Right cardiac atrium (tissue), 5 donors: ENCODE results near the gene AKNA. TPM values are rescaled to one million over a fixed set of nuclear protein-coding genes. Genes with fewer than 3 reads are reported as not detected.
A peak's percentile ranks its signal among the peaks of the same experiment; 100 is the strongest.

Source experiments
- ATAC-seq, 2 donors: fragments of 200-7000 bp; cut with Tn5 transposase; one replicate each; pipeline versions ENCODE4 v1.8.0 to v1.9.1; 2020; ENCODE audit warnings: moderate library complexity in 2 of 2, mild to moderate bottlenecking in 1 of 2
- DNase-seq, 3 donors: peaks; one replicate each; pipeline ENCODE4 v3.0.0-alpha.2; 2020
- H3K27ac ChIP-seq: one replicate; pipeline ENCODE4 v1.5.1; 2013; ENCODE audit warnings: mild to moderate bottlenecking, low read length, control low read depth, moderate library complexity
- H3K27me3 ChIP-seq: one replicate; pipeline ENCODE4 v1.6.1; 2013; ENCODE audit not compliant: control insufficient read depth, insufficient read depth
- H3K4me1 ChIP-seq: one replicate; pipeline ENCODE4 v1.6.1; 2013; ENCODE audit warnings: low read length; ENCODE audit not compliant: control insufficient read depth, insufficient read depth
- H3K4me3 ChIP-seq: one replicate; pipeline ENCODE4 v1.5.1; 2013; ENCODE audit warnings: low read length, control low read depth
- H3K9me3 ChIP-seq: one replicate; pipeline ENCODE4 v1.6.1; 2013; ENCODE audit warnings: low read length; ENCODE audit not compliant: control insufficient read depth
- WGBS: extraction: QIAGEN DNeasy Blood & Tissue Kit; methylation state at CpG from one replicate; pipeline ENCODE4 v1.1.7; 2013; 5-methylcytosine and 5-hydroxymethylcytosine counted together
- intact Hi-C, 4 donors: fragments of 100-400 bp; cut with DNase I; formaldehyde crosslinking; loops; one replicate each; pipeline versions ENCODE4 v1.11.0 to v1.14.0; 2022 to 2023
- polyA plus RNA-seq: library from polyadenylated mRNA; stranded (reverse); fragments of 200-250 nt; gene quantifications from one replicate; pipeline ENCODE4 v1.2.3, GENCODE V29; 2013
- total RNA-seq, 4 donors: library from RNA; stranded (reverse); fragmentation: NEBNext Ultra II Directional; extraction: Animal tissue kit (Norgen Biotek cat#: 25700); gene quantifications; one replicate each; pipeline ENCODE4 v1.2.1, GENCODE V29; 2021
- donor health status: healthy with polysubstance abuse.
- donor health status: DM: no; HTN: yes; CAD: no.
- donor health status: DM: no; HTN: no; CAD: no.
- donor health status: DM: no; HTN: yes; CAD: no; lungs with severe emphysema.
- donor health status: DM: yes; HTN: yes; CAD: no.

AKNA gene
- total and polyA plus RNA-seq, 5 donors: 8.4 to 10.3 (median 8.9) TPM

GRCh38 chr9:114406441-114406840, 18.7 kb upstream of the AKNA start:
- Histone ChIP-seq H3K4me3 (no peak overlapping the region), H3K4me1 (no peaks in the 10 kb centered on the region), H3K27ac (no peak overlapping the region), H3K9me3 (no peaks in the 10 kb centered on the region), H3K27me3 (no peaks in the 10 kb centered on the region)
- DNase-seq (no peak), ATAC-seq (no peak)
- intact Hi-C loops: loop anchor here (5.0 to 10.0 kb wide), 4 partner anchors 246 to 608 kb away; partner anchors contain the start of gene TEX53 (in 1 of the 4)
- 92% methylated on average over 13 of the region's 13 CpGs for WGBS

GRCh38 chr9:114405294-114406034, 17.7 kb upstream of the AKNA start:
- intact Hi-C loops: loop anchor here (2.0 to 10.0 kb wide), 5 partner anchors 245 to 609 kb away; partner anchors contain the start of gene TEX53 (in 1 of the 4)
- H3K4me1 ChIP-seq: no peaks in the 10 kb centered on the region
- no peaks in the 10 kb centered on the region for H3K9me3 ChIP-seq
- ATAC-seq: peak; percentile 87 to 91
- no peak overlapping the region for H3K27ac ChIP-seq
- no peak overlapping the region for H3K4me3 ChIP-seq
- DNase-seq: peak; percentile 81 to 86 (median 81)
- WGBS: 24% methylated on average over 15 of the region's 15 CpGs
- no peaks in the 10 kb centered on the region for H3K27me3 ChIP-seq

DNA sequence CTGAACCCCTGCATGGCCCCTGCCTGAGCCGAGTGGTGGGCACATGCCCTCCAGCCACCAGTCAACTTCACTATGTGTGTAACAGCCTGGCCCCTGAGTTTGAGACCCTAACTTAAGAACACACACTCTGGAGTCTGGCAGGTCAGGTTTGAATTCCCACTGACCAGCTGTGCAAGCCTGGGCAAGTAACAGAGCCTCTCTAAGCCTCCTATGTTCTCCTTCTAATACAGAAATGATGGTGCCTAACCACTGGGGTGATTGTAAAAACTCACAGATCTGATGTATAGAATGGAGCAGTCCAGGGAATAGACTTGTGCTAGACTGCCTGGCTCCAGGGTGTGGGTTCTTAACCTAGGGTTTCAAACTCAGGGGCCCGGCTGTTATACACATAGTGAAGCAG, 16.7 kb upstream of the AKNA start:
- intact Hi-C loops: loop anchor here in 3 of 4 donors (2.0 to 10.0 kb wide), 3 partner anchors 246 to 610 kb away; partner anchors contain the start of gene TEX53 (in 1 of the 3)
- H3K27me3 ChIP-seq: no peaks in the 10 kb centered on the region
- DNase-seq (no peak), ATAC-seq (no peak)
- no peak overlapping the region for H3K4me3 ChIP-seq
- no peak overlapping the region for H3K27ac ChIP-seq
- WGBS: 88% methylated on average over 2 of the region's 2 CpGs
- H3K4me1 ChIP-seq: no peaks in the 10 kb centered on the region
- H3K9me3 ChIP-seq: no peaks in the 10 kb centered on the region

- Histone ChIP-seq H3K27me3 (no peaks in the 10 kb centered on the region), H3K9me3 (no peaks in the 10 kb centered on the region), H3K4me3 (no peak overlapping the region), H3K27ac (no peak overlapping the region), H3K4me1 (no peaks in the 10 kb centered on the region)
- ATAC-seq (no peak), DNase-seq (no peak)
- intact Hi-C loops: loop anchor here in 2 of 4 donors (10.0 kb wide), 2 partner anchors 252 to 612 kb away; partner anchors contain the start of gene TEX53 (in 1 of the 2)
- WGBS: 90% methylated on average over 16 of the region's 16 CpGs
These were observed 15.5 kb upstream of the AKNA start for GRCh38 chr9:114403153-114403756.

DNA sequence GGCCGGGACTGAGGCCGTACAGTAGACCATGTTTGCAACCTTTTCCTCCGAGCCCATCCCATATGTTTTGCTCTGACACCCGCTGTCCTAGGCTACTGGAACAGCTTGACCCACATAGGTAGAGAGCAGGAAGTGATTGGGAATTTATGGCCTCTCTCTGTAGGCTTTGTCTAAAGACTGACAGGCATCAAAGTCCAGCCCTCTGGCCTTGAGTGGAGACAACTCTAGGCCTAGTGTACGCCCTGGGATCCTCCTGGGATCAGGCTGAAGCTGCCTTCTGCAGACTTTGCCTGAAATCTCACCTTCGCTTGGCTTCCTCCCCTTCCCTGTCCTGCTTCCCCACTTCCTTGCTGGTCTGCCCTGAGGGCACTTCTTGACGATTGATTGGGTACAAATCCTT, 13.6 kb upstream of the AKNA start:
- DNase-seq (no peak), ATAC-seq (no peak)
- Histone ChIP-seq H3K9me3 (no peaks in the 10 kb centered on the region), H3K4me1 (no peaks in the 10 kb centered on the region), H3K27ac (no peak overlapping the region), H3K4me3 (no peak overlapping the region), H3K27me3 (no peaks in the 10 kb centered on the region)
- WGBS: 75% methylated on average over 7 of the region's 7 CpGs
- intact Hi-C loops: loop anchor here in 2 of 4 donors (10.0 kb wide), 2 partner anchors 253 to 613 kb away; partner anchors contain the start of gene TEX53 (in 1 of the 2)

GRCh38 chr9:114400772-114401171, 13.0 kb upstream of the AKNA start:
- Histone ChIP-seq H3K4me3 (no peak overlapping the region), H3K9me3 (no peaks in the 10 kb centered on the region), H3K4me1 (no peaks in the 10 kb centered on the region), H3K27ac (no peak overlapping the region), H3K27me3 (no peaks in the 10 kb centered on the region)
- intact Hi-C loops: loop anchor here in 2 of 4 donors (10.0 kb wide), 2 partner anchors 254 to 614 kb away; partner anchors contain the start of gene TEX53 (in 1 of the 2)
- peak in 1 of 3 donors; percentile 23 for DNase-seq
- ATAC-seq: no peak
- 74% methylated on average over 2 of the region's 2 CpGs for WGBS

DNA sequence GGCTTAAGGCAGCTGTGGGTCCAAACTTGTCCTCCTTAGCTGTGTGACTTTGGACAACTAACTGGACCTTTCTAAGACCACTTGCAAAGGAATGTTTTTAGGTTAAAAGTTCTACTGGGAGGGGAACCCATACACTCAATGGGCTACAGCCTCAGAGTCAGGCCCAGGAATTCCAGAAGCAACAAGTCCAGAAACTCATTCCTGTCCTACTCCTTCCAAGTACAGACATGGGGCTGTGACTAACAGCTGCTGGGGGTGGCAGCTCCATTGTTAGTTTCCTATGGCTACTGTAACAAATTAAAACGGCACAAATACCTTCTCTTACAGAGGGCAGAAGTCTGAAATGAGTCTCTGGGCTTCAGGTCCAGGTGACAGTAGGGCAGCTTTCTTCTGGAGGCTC, 12.4 kb upstream of the AKNA start:
- no peaks in the 10 kb centered on the region for H3K9me3 ChIP-seq
- no peak for ATAC-seq
- H3K4me3 ChIP-seq: no peak overlapping the region
- H3K4me1 ChIP-seq: no peaks in the 10 kb centered on the region
- DNase-seq: no peak
- H3K27ac ChIP-seq: no peak overlapping the region
- 59% methylated on average over 1 of the region's 1 CpG for WGBS
- H3K27me3 ChIP-seq: no peaks in the 10 kb centered on the region
- intact Hi-C loops: loop anchor here in 2 of 4 donors (10.0 kb wide), 2 partner anchors 255 to 615 kb away; partner anchors contain the start of gene TEX53 (in 1 of the 2)

GRCh38 chr9:114399381-114399780, 11.6 kb upstream of the AKNA start:
- intact Hi-C loops: no loop called here
- no peaks in the 10 kb centered on the region for H3K27me3 ChIP-seq
- H3K4me1 ChIP-seq: no peaks in the 10 kb centered on the region
- WGBS: 86% methylated on average over 4 of the region's 4 CpGs
- no peak overlapping the region for H3K4me3 ChIP-seq
- H3K9me3 ChIP-seq: no peaks in the 10 kb centered on the region
- H3K27ac ChIP-seq: no peak overlapping the region
- ATAC-seq (no peak), DNase-seq (no peak)

DNA sequence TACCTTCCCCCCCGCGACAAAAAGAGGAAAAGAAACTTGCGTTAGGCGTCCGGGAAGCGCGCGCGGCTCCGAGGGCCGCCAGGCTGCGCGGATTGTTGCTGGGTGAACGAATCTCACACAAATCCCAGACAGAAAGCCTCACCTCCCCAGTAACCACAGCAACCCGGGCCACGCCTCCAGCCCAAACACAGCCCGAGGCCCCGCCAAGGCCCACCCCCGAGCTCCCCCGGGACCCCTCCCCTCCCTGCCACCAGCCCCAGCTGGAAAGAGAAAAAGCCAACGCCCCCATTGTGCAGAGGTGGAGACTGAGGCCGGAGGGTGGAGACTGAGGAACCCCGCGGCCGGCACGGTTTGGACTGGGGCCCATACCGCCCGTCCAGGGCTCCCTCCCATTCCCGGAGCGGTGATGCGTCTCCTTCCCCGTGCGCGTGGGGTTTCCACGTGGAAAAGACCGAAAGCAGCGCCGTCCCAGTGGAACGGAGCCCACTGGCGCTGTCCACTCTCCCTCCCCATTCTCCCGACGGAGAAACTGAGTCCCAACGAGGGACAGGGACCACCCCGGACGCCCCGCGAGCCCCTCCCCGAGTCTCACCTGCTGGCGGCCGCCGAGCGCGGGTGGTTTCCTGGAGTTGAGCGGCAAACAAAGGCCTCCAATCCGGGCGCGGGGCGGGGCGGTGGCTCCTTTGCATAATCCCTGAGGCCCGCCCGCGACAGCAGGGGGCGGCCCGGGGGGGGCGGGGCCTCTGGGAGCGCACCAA, 10.2 kb upstream of the AKNA start:
- H3K4me1 ChIP-seq: no peaks in the 10 kb centered on the region
- ATAC-seq: peak; percentile 95 to 96
- WGBS: 1% methylated on average over 66 of the region's 66 CpGs
- peak; percentile 97 to 99 (median 98) for DNase-seq
- H3K9me3 ChIP-seq: no peaks in the 10 kb centered on the region
- no peaks in the 10 kb centered on the region for H3K27me3 ChIP-seq
- peak overlapping the region; percentile 63 for H3K27ac ChIP-seq
- intact Hi-C loops: no loop called here
- H3K4me3 ChIP-seq: peak overlapping the region; percentile 75

DNA sequence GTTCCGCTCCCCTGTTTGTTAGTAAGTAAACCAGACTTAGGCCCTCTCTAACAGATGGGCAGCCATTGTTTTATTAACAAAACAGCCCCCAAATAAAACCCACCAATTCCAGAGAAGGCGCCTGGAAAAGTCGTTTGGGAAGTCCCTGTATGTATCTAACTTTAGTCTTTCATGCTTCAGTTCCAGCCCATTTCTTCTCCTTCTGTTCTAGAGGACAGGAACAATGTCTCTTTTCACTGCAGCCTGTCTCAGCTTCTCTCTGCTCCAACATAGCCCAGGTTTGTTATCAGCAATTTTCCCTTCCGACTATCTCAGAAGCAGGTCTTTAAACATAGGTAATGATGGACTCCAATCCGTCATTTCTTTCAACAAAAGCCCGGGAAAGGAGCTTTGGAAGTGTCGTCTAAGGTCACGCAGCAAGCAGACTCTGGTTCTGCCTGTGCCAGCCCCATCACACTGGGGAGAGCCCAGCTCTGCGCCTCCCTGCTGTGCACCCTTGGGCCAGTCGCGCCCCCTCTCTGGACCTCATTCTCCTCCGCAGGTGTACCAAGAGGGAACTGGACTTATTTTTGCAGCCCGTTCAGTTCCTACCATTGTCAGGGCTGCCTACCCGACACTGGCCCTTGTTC, 9.6 kb upstream of the AKNA start:
- DNase-seq (no peak), ATAC-seq (peak; percentile 3 to 12)
- H3K9me3 ChIP-seq: no peaks in the 10 kb centered on the region
- H3K27ac ChIP-seq: peak overlapping the region; percentile 43
- H3K27me3 ChIP-seq: no peaks in the 10 kb centered on the region
- intact Hi-C loops: no loop called here
- peaks cover 3% of the 10 kb centered on the region for H3K4me1 ChIP-seq
- H3K4me3 ChIP-seq: peak overlapping the region; percentile 75
- WGBS: 19% methylated on average over 14 of the region's 14 CpGs
